DOHH2 (cell line): ENCODE measurements around the gene GSTO1.

Experiments used
- EZH2phosphoT487 ChIP-seq: fragments of 200-600 bp; sonication (generic); IDR thresholded peaks from 2 replicates; pipeline ENCODE4 v1.6.1; 2017; ENCODE audit warnings: borderline replicate concordance, mild to moderate bottlenecking, antibody characterized with exemption, low read length, moderate library complexity, mixed read lengths
- TF ChIP-seq, protein P1 (sequence below): fragments of 200-600 bp; sonication (generic); IDR thresholded peaks from one replicate; pipeline ENCODE4 v1.5.1; 2014; ENCODE audit warnings: antibody characterized with exemption, mild to moderate bottlenecking, low read depth, low read length; ENCODE audit not compliant: poor library complexity, severe bottlenecking

DNA sequence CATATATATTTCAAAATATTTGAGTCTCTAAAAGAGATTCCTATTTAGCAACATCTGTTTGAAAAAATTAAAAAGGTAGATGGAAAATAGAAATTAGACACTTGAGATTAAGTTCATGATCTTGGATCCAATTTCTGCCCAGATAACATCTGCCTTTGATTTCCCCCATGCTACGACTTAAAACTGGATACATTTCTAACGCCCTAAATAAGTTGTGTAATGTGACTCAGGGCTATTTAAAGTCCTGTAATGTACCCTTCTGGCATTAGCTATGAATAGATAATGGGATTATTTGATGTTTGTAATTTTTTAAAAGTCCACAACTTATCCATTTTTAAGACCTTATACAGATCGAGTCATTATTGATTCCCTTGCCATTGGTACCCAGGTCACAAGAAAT is 46.0 kb upstream of the GSTO1 start:
- TF ChIP-seq, protein P1, sequence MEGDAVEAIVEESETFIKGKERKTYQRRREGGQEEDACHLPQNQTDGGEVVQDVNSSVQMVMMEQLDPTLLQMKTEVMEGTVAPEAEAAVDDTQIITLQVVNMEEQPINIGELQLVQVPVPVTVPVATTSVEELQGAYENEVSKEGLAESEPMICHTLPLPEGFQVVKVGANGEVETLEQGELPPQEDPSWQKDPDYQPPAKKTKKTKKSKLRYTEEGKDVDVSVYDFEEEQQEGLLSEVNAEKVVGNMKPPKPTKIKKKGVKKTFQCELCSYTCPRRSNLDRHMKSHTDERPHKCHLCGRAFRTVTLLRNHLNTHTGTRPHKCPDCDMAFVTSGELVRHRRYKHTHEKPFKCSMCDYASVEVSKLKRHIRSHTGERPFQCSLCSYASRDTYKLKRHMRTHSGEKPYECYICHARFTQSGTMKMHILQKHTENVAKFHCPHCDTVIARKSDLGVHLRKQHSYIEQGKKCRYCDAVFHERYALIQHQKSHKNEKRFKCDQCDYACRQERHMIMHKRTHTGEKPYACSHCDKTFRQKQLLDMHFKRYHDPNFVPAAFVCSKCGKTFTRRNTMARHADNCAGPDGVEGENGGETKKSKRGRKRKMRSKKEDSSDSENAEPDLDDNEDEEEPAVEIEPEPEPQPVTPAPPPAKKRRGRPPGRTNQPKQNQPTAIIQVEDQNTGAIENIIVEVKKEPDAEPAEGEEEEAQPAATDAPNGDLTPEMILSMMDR, result no peak
- no peak for TF ChIP-seq EZH2phosphoT487
